Activated CD4-positive, alpha-beta T cell treated with anti-CD3 and anti-CD28 coated beads, Interleukin-2, Interleukin-4, amounts not matched to agents 100 ng/mL and 50 ng/mL, durations not matched to agents 16 hours and 8 hours (primary cell): ENCODE results near the gene VGLL4.
"Not testable (repeated sequence)": the region's sequence is repeated elsewhere in the genome, so short reads cannot be mapped to it uniquely, and the experiment has no call there.

Source experiments
- DNase-seq: peaks from one replicate; pipeline ENCODE4 v3.0.0-alpha.2; 2020; ENCODE audit warnings: low spot score

VGLL4 gene

GRCh38 chr3:11583638-11584046 is 60.1 kb downstream of the VGLL4 start:
- DNase-seq, result no peak

GRCh38 chr3:11583235-11583634 is 60.5 kb downstream of the VGLL4 start:
- no peak for DNase-seq

- DNase-seq, result no peak
Observed at GRCh38 chr3:11582191-11582968, 61.3 kb downstream of the VGLL4 start.

- no peak for DNase-seq
Observed at GRCh38 chr3:11581237-11582190, 62.2 kb downstream of the VGLL4 start.

- DNase-seq, result no peak
Observed at GRCh38 chr3:11580645-11581044, 63.1 kb downstream of the VGLL4 start.

GRCh38 chr3:11578169-11578568 is 65.5 kb downstream of the VGLL4 start:
- no peak for DNase-seq

GRCh38 chr3:11576453-11576852 is 67.3 kb downstream of the VGLL4 start:
- DNase-seq, result no peak

- no peak for DNase-seq
Observed at GRCh38 chr3:11575677-11576076, 68.0 kb downstream of the VGLL4 start.

GRCh38 chr3:11574981-11575669 is 68.6 kb downstream of the VGLL4 start:
- no peak for DNase-seq

- not testable (repeated sequence) for DNase-seq
Observed at GRCh38 chr3:11572660-11573059, 71.1 kb downstream of the VGLL4 start.

- no peak for DNase-seq
Observed at GRCh38 chr3:11570789-11571495, 72.8 kb downstream of the VGLL4 start.

- DNase-seq, result no peak
Observed at GRCh38 chr3:11570251-11570650, 73.5 kb downstream of the VGLL4 start.

- DNase-seq, result no peak
Observed at GRCh38 chr3:11569156-11569741, 74.5 kb downstream of the VGLL4 start.

- no peak for DNase-seq
Observed at GRCh38 chr3:11568503-11569155, 75.1 kb downstream of the VGLL4 start.

GRCh38 chr3:11567516-11568467 is 75.9 kb downstream of the VGLL4 start:
- no peak for DNase-seq

- no peak for DNase-seq
Observed at GRCh38 chr3:11566916-11567315, 76.8 kb downstream of the VGLL4 start.

- no peak for DNase-seq
Observed at GRCh38 chr3:11566478-11566877, 77.2 kb downstream of the VGLL4 start.

- DNase-seq, result no peak
Observed at GRCh38 chr3:11565932-11566331, 77.8 kb downstream of the VGLL4 start.

GRCh38 chr3:11565492-11565891 is 78.2 kb downstream of the VGLL4 start:
- no peak for DNase-seq

- no peak for DNase-seq
Observed at GRCh38 chr3:11565072-11565471, 78.6 kb downstream of the VGLL4 start.
